Suprapubic skin (tissue), 4 donors: ENCODE results near the gene TGFBI.

Source experiments
- EP300 ChIP-seq: sonication (generic); formaldehyde crosslinking; IDR thresholded peaks from one replicate; pipeline ENCODE4 v1.6.1; 2017; ENCODE audit warnings: antibody characterized with exemption
- POLR2A ChIP-seq, 2 donors: fragments of 450-650 bp; IDR thresholded peaks; one replicate each; pipeline ENCODE4 v1.6.1; 2017; ENCODE audit warnings: antibody characterized with exemption in 2 of 2, mild to moderate bottlenecking in 2 of 2, moderate library complexity in 2 of 2
- POLR2AphosphoS5 ChIP-seq, 3 donors: sonication (generic); formaldehyde crosslinking; IDR thresholded peaks; one replicate each; pipeline ENCODE4 v1.6.1; 2017; ENCODE audit warnings: antibody characterized with exemption in 3 of 3
- TF ChIP-seq, protein P1 (sequence below), 2 donors: fragments of 200-600 bp in 1 of 2; fragments of 450-650 bp in 1 of 2; sonication (generic) in 1 of 2; IDR thresholded peaks; one replicate each; pipeline ENCODE4 v1.5.1; 2016 to 2019; ENCODE audit warnings: antibody characterized with exemption in 2 of 2, mild to moderate bottlenecking in 1 of 2, moderate library complexity in 1 of 2

DNA sequence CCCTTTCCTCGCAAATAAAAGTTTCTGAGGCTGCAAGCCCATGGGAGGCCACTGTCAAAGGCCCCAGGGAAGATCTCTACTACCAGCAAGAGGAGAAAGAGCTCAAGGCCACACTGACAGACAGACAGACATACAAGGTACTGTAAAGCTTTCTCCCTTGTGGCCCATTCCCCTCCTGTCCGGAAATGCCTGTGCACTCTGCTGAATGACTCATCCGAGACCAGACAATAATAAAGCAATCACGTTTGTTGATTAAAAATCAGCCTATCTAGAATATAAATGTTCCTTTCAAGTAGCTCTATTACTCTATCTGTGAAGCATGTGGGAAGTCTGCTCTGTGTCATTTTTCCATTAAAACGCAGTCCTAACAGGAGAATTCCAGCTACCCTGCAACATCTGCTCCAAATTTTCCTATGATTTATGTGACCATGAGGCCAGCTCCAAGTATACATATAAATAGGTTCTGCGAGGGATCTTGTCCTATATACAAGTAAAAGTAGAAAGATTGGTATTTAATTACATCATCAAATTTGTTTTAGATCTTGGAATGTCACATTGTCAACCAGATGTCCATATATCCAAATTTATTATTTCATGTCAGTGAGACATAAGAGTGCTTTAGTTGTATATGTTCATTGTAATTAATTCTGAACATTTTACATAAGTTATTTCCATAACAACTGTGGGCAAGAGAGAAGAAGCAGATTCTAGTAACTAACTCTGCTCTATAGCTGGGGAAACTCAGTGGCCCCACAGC, 34.7 kb upstream of the TGFBI start:
- TF ChIP-seq, protein P1, sequence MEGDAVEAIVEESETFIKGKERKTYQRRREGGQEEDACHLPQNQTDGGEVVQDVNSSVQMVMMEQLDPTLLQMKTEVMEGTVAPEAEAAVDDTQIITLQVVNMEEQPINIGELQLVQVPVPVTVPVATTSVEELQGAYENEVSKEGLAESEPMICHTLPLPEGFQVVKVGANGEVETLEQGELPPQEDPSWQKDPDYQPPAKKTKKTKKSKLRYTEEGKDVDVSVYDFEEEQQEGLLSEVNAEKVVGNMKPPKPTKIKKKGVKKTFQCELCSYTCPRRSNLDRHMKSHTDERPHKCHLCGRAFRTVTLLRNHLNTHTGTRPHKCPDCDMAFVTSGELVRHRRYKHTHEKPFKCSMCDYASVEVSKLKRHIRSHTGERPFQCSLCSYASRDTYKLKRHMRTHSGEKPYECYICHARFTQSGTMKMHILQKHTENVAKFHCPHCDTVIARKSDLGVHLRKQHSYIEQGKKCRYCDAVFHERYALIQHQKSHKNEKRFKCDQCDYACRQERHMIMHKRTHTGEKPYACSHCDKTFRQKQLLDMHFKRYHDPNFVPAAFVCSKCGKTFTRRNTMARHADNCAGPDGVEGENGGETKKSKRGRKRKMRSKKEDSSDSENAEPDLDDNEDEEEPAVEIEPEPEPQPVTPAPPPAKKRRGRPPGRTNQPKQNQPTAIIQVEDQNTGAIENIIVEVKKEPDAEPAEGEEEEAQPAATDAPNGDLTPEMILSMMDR (IDR thresholded peaks at IDR 0.05): no peak
- no peak for TF ChIP-seq POLR2A (IDR thresholded peaks at IDR 0.05)
- TF ChIP-seq EP300: no peak
- TF ChIP-seq POLR2AphosphoS5 (IDR thresholded peaks at IDR 0.05): no peak
